HG03045 (cell line): ENCODE data around the gene COPG1.
"Not testable (repeated sequence)": the region's sequence is repeated elsewhere in the genome, so short reads cannot be mapped to it uniquely, and the experiment has no call there.

Source experiments
- ATAC-seq: cut with Tn5 transposase; IDR thresholded peaks from one replicate; pipeline ENCODE4 v1.9.1; 2021; ENCODE audit warnings: mild to moderate bottlenecking, moderate library complexity; ENCODE audit not compliant: unreplicated experiment

The COPG1 gene

GRCh38 chr3:129249284-129250065, at the start of gene COPG1:
Gene COPG1, plus strand, starts transcription at chr3:129249606. Its CDS starts 104 bp downstream, at chr3:129249710.
- ATAC-seq = peak; percentile 88

GRCh38 chr3:129204473-129204872, 44.9 kb upstream of the COPG1 start:
- ATAC-seq = no peak

DNA sequence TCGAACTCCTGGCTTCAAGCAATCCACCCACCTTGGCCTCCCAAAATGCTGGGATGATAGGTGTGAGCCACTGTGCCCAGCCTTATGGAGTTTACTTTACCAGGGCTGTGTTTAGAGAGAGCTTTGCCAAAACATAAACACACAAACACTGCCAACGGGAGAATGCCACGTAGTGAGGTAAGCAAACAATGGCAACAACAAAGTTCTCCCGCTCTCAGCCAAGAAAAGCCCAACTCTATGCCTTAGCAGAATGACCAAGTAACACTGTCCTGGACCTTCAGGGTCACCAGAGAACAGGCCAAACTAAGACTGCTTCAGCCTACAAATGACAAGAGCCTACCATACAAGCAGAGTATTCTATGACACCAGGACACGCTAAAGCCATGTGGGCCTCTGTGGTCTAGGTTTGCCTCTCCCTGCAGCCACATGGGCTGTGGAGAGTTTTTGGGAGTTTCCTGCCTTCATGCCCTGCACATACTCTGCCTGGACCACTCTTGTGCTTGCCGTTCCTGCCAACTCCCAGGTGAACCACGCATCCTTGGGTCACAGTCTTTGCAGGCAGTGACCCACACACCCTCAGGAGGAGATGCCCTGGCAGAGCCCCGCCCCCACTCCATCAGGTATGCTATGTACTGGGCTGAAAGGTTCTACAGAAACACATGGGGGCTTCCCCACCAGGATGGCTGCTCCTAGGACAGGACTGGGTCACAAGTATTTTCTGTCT, 44.1 kb upstream of the COPG1 start:
- no peak for ATAC-seq

- no peak for ATAC-seq
Observed at GRCh38 chr3:129207479-129207878, 41.9 kb upstream of the COPG1 start.

DNA sequence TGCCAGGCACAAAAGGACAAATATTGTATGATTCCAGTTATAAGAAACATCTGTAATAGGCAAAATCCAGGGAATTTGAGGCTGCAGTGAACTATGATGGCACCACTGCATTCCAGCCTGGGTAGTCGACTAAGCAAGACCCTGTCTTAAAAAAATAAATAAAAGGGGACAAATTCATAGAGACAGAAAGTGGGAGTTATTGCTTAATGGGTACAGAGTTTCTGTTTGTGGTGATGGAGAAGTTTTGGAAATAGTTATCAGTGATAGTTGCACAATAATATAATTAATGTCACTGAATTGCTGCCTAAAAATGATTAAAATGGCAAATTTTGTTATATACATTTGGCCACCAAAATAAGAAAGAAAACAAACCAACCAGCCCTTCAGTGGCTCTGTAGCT, 38.1 kb upstream of the COPG1 start:
- ATAC-seq = no peak

DNA sequence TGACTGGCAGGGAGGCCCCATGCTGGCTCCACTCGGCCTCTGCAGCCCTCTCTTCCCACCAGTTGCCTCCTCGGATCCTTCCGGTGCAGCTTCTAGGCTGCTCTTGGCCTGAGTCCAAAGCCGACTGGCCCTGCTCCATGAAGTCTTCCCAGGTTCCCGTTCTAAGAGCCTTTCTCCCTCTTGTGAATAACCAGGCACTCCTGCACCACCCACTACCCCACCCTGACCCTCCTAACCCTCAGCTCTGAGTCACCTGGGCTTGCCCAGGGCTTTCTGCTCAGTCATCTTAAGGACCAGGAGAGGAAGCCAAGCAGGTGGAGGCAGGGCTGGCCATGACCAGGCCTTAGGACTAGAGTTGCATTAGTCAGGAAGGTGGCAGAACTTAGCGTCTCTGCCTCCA, 37.6 kb upstream of the COPG1 start:
- no peak for ATAC-seq

DNA sequence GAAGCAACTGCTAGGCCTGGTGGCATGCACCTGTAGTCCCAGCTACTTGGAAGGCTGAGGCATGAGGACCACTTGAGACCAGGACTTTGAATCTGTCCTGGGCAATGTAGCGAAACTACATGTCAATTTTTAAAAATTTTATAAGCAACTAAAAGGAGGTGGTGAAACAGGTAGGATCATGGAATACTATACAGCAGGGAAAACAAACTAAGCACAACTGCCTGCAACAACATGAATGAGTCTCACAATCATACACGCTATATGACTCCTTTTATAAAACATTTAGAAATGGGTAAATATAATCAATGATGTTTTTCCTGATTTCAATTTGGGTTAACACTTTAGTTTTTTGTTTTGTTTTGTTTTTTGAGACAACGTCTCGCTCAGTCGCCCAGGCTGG, 36.2 kb upstream of the COPG1 start:
- ATAC-seq = no peak

GRCh38 chr3:129218742-129219141, 30.7 kb upstream of the COPG1 start:
- ATAC-seq = no peak

GRCh38 chr3:129224387-129224786, 25.0 kb upstream of the COPG1 start:
- ATAC-seq = not testable (repeated sequence)

- no peak for ATAC-seq
Observed at GRCh38 chr3:129224984-129225393, 24.4 kb upstream of the COPG1 start.

- ATAC-seq = no peak
Observed at GRCh38 chr3:129226374-129226773, 23.0 kb upstream of the COPG1 start.

GRCh38 chr3:129228891-129229585, 20.4 kb upstream of the COPG1 start:
- ATAC-seq = no peak

DNA sequence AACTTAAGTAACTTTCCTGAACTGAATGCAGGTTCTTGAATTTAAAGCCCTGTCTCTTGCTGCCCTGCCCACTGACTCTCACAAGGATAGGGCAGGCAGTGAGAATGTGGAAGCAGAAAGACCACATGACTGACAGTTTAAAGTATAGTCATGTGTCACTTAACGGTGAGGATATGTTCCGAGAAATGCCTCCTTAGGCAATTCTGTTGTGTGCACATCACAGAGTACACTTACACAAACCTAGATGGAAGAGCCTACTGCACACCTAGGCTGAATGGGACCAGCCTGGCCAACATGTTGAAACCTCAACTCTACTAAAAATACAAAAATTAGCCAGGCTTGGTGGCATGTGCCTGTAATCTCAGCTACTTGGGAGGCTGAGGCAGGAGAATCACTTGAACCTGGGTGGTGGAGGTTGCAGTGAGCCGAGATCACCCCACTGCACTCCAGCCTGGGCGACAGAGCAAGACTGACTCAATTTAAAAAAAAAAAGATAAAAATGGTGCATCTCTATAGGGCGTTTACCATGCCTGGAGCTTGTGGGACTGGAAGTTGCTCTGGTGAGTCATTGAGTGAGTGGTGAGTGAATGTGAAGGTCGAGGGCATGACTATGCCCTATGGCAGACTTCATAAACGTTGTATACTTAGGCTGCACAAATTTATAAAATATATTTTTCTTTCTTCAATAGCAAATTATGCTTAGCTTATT, 18.9 kb upstream of the COPG1 start:
- ATAC-seq = no peak

- no peak for ATAC-seq
Observed at GRCh38 chr3:129231331-129232119, 17.9 kb upstream of the COPG1 start.

- ATAC-seq = peak; percentile 75
Observed at GRCh38 chr3:129233538-129233937, 15.9 kb upstream of the COPG1 start.

DNA sequence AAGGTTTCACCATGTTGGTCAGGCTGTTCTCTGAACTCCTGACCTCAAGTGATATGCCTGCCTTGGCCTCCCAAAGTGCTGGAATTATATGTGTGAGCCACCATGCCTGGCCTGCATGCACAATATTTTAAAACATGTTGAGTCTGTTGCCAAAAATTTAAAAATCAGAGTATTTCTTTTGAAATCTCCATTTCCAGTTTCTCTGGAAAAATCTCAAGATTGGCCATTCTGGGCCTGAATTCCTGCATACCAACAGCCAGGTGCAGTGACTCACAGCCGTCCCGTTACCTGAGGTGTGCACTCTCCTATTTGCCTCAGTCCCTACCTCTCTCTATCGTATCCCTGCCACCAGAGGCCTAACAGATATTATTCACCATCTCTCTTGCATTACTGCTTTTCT, 15.0 kb upstream of the COPG1 start:
- ATAC-seq = no peak

DNA sequence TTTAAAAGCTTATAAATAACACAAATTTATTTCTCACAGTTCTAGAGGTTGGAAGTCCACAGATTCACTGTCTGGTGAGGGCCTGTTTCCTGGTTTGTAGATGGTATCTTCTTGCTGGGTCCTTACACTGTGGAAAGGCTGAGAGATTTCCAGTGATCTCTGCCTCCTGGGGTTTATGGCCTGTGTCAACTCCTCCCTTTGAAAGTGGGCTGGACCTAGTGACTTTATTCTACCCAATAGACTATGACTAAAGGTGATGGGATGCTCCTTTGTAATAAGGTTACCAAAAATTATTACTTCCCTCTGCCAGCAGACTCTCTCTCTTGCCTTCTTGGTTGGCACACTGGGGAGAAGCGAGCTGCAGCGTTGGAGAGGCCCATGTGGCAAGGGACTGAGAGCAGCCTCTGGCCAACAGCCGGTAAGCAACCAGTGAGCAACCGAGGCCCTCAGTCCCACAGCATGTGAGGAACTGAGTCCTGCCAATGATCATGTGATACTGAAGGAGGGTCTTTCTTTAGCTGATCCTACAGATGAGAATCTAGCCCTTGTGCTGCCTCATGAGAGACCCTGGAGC, 14.0 kb upstream of the COPG1 start:
- ATAC-seq = no peak

DNA sequence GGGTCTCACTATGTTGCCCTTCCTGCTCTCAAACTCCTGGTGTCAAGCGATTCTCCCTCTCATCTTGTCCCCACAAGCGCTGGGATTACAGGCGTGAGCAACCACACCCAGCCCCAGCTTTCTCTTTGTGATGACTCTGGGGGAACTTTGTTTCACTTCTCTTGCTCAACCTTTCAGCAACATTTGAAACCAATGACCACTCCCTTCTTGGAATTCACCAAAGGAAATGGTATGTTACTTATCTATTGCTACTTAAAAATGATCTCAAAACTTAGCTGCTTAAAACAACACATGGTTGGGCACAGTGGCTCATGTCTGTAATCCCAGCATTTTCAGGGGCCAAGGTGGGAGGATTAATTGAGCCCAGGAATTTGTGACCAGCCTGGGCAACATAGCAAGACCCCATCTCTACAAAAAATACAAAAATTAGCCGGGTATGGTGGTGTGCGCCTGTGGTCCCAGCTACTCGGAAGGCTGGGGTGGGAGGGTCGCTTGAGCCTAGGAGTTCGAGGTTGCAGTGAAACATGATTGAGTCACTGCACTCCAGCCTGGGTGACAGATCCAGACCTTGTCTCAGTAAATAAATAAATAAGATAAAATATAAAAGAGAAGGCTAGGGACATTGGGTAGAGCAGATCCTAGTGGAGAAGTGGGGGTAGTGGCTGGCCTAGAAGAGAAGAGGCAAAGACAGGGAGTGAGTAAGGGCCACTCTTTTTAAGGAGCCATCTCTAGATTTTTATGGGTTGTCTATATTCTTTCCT, 10.3 kb upstream of the COPG1 start:
- no peak for ATAC-seq

GRCh38 chr3:129239991-129240390, 9.4 kb upstream of the COPG1 start:
- no peak for ATAC-seq
